BJ (cell line): Measurements from ENCODE around the gene DAP. TPM values are rescaled to one million over a fixed set of nuclear protein-coding genes. Genes with fewer than 3 reads are reported as not detected.

Experiments
- CTCF ChIA-PET: fragments of 350-600 bp; formaldehyde crosslinking; extraction: SDS; loops from one replicate; lab custom pipeline; 2021; ENCODE audit warnings: antibody characterized with exemption, inconsistent platforms; lab: Yijun Ruan, JAX
- POLR2A ChIA-PET: fragments of 300-600 bp; sonication (Branson Sonifier 250); formaldehyde crosslinking; extraction: SDS; loops from one replicate; lab custom pipeline; 2021; ENCODE audit warnings: antibody characterized with exemption; lab: Charles Lee
- DNase-seq: peaks from one replicate; pipeline ENCODE4 v3.0.0-alpha.2; 2011; ENCODE audit warnings: low read depth
- H3K27me3 ChIP-seq: 2 replicates; pipeline ENCODE4 v1.6.0; 2011; ENCODE audit warnings: low read length; ENCODE audit not compliant: control insufficient read depth, insufficient read depth
- H3K36me3 ChIP-seq: 2 replicates; pipeline ENCODE4 v1.5.1; 2011; ENCODE audit warnings: low read length; ENCODE audit not compliant: control insufficient read depth, insufficient read depth
- H3K4me3 ChIP-seq: 2 replicates; pipeline ENCODE4 v1.5.1; 2011; ENCODE audit warnings: low read depth, mild to moderate bottlenecking, control low read depth, low read length
- CTCF ChIP-seq: IDR thresholded peaks from 2 replicates; pipeline ENCODE4 v1.5.1; 2011; ENCODE audit warnings: low read depth, mild to moderate bottlenecking, control low read depth, inconsistent platforms, low read length, moderate library complexity; ENCODE audit not compliant: insufficient read depth
- polyA plus RNA-seq: library from polyadenylated mRNA; depleted of rRNA; stranded (reverse); fragments of >200 nt; gene quantifications from 2 replicates; pipeline ENCODE4 v1.2.3, GENCODE V29; 2011

The DAP gene
- polyA plus RNA-seq, 1 experiment, result 95.6 TPM

- Histone ChIP-seq H3K4me3 (no peak overlapping the region), H3K27me3 (no peaks in the 10 kb centered on the region), H3K36me3 (peaks cover 15% of the 10 kb centered on the region)
- ChIA-PET POLR2A (no interaction called here), CTCF (interaction anchor here (1.5 kb wide), 1 partner anchor 10 kb away, joined by 4 read pairs; no protein-coding TSS in a partner anchor)
- DNase-seq, result no peak
- no peak for TF ChIP-seq CTCF
These were observed 7.9 kb downstream of the DAP start for GRCh38 chr5:10753178-10753577.

GRCh38 chr5:10752451-10752850 lies 8.6 kb downstream of the DAP start:
- H3K4me3 ChIP-seq, result no peak overlapping the region
- no peak for DNase-seq
- CTCF ChIA-PET, result interaction anchor here (1.5 kb wide), 1 partner anchor 9 kb away, joined by 4 read pairs; no protein-coding TSS in a partner anchor
- peaks cover 19% of the 10 kb centered on the region for H3K36me3 ChIP-seq
- TF ChIP-seq CTCF, result no peak
- H3K27me3 ChIP-seq, result no peaks in the 10 kb centered on the region
- POLR2A ChIA-PET, result no interaction called here

- H3K4me3 ChIP-seq, result no peak overlapping the region
- ChIA-PET CTCF (no interaction called here), POLR2A (no interaction called here)
- H3K27me3 ChIP-seq, result no peaks in the 10 kb centered on the region
- no peak for DNase-seq
- no peak for TF ChIP-seq CTCF
- H3K36me3 ChIP-seq, result peaks cover 23% of the 10 kb centered on the region
These were observed 10.1 kb downstream of the DAP start for GRCh38 chr5:10750909-10751308.

GRCh38 chr5:10747678-10748622 lies 13.1 kb downstream of the DAP start:
- no peaks in the 10 kb centered on the region for H3K27me3 ChIP-seq
- H3K4me3 ChIP-seq, result no peak overlapping the region
- peaks cover 22% of the 10 kb centered on the region for H3K36me3 ChIP-seq
- ChIA-PET POLR2A (no interaction called here), CTCF (interaction anchor here (1.1 to 1.3 kb wide), 2 partner anchors 21 to 264 kb away, joined by 3 read pairs; no protein-coding TSS in a partner anchor)
- TF ChIP-seq CTCF, result no peak
- DNase-seq, result no peak

GRCh38 chr5:10746711-10747110 lies 14.3 kb downstream of the DAP start:
- DNase-seq, result no peak
- no peak for TF ChIP-seq CTCF
- POLR2A ChIA-PET, result interaction anchor here (0.5 kb wide), 1 partner anchor 12 kb away, joined by 3 read pairs; no protein-coding TSS in a partner anchor
- no peak overlapping the region for H3K4me3 ChIP-seq
- CTCF ChIA-PET, result no interaction called here
- H3K36me3 ChIP-seq, result peaks cover 19% of the 10 kb centered on the region
- no peaks in the 10 kb centered on the region for H3K27me3 ChIP-seq
